ENCODE measurements around the gene KDM8.

The KDM8 gene

GRCh38 chr16:27225536-27226360 lies 22.4 kb downstream of the KDM8 start:
- peaks cover 18% of the 10 kb centered on the region for H3K36me3 ChIP-seq (ENCODE audit: insufficient read depth, low read length)
- H3K27ac ChIP-seq (ENCODE audit: low read depth, low read length), result no peak overlapping the region
- H3K9ac ChIP-seq (ENCODE audit: low read length), result no peak overlapping the region
- no peaks in the 10 kb centered on the region for H3K27me3 ChIP-seq (ENCODE audit: control insufficient read depth in 1 of 2, insufficient read depth in 2 of 2, low read length in 2 of 2)
- peaks cover 14% of the 10 kb centered on the region for H3K4me1 ChIP-seq (ENCODE audit: insufficient read depth, low read length)
- H3K4me3 ChIP-seq (ENCODE audit: low read depth in 1 of 2, low read length in 2 of 2), result no peak overlapping the region
- H3K9me3 ChIP-seq (ENCODE audit: low read length), result no peaks in the 10 kb centered on the region

GRCh38 chr16:27226476-27226875 lies 23.1 kb downstream of the KDM8 start:
- Histone ChIP-seq H3K27ac (ENCODE audit: low read depth, low read length) (no peak overlapping the region), H3K9ac (ENCODE audit: low read length) (no peak overlapping the region), H3K27me3 (ENCODE audit: control insufficient read depth in 1 of 2, insufficient read depth in 2 of 2, low read length in 2 of 2) (no peaks in the 10 kb centered on the region), H3K36me3 (ENCODE audit: insufficient read depth, low read length) (peaks cover 20% of the 10 kb centered on the region), H3K9me3 (ENCODE audit: low read length) (no peaks in the 10 kb centered on the region), H3K4me3 (ENCODE audit: low read depth in 1 of 2, low read length in 2 of 2) (no peak overlapping the region), H3K4me1 (ENCODE audit: insufficient read depth, low read length) (peaks cover 14% of the 10 kb centered on the region)

GRCh38 chr16:27226976-27227705 lies 23.8 kb downstream of the KDM8 start:
- Histone ChIP-seq H3K27ac (ENCODE audit: low read depth, low read length) (no peak overlapping the region), H3K27me3 (ENCODE audit: control insufficient read depth in 1 of 2, insufficient read depth in 2 of 2, low read length in 2 of 2) (no peaks in the 10 kb centered on the region), H3K36me3 (ENCODE audit: insufficient read depth, low read length) (peaks cover 27% of the 10 kb centered on the region), H3K4me3 (ENCODE audit: low read depth in 1 of 2, low read length in 2 of 2) (no peak overlapping the region), H3K4me1 (ENCODE audit: insufficient read depth, low read length) (peaks cover 9% of the 10 kb centered on the region), H3K9me3 (ENCODE audit: low read length) (no peaks in the 10 kb centered on the region), H3K9ac (ENCODE audit: low read length) (no peak overlapping the region)

GRCh38 chr16:27228045-27228444 lies 24.7 kb downstream of the KDM8 start:
- Histone ChIP-seq H3K36me3 (ENCODE audit: insufficient read depth, low read length) (peaks cover 35% of the 10 kb centered on the region), H3K27me3 (ENCODE audit: control insufficient read depth in 1 of 2, insufficient read depth in 2 of 2, low read length in 2 of 2) (no peaks in the 10 kb centered on the region), H3K4me1 (ENCODE audit: insufficient read depth, low read length) (no peaks in the 10 kb centered on the region), H3K4me3 (ENCODE audit: low read depth in 1 of 2, low read length in 2 of 2) (no peak overlapping the region), H3K9ac (ENCODE audit: low read length) (no peak overlapping the region), H3K9me3 (ENCODE audit: low read length) (no peaks in the 10 kb centered on the region), H3K27ac (ENCODE audit: low read depth, low read length) (no peak overlapping the region)

- no peaks in the 10 kb centered on the region for H3K27me3 ChIP-seq (ENCODE audit: control insufficient read depth in 1 of 2, insufficient read depth in 2 of 2, low read length in 2 of 2)
- H3K9me3 ChIP-seq (ENCODE audit: low read length), result no peaks in the 10 kb centered on the region
- H3K27ac ChIP-seq (ENCODE audit: low read depth, low read length), result no peak overlapping the region
- no peak overlapping the region for H3K9ac ChIP-seq (ENCODE audit: low read length)
- H3K36me3 ChIP-seq (ENCODE audit: insufficient read depth, low read length), result peaks cover 39% of the 10 kb centered on the region
- H3K4me1 ChIP-seq (ENCODE audit: insufficient read depth, low read length), result no peaks in the 10 kb centered on the region
- H3K4me3 ChIP-seq (ENCODE audit: low read depth in 1 of 2, low read length in 2 of 2), result no peak overlapping the region
These were observed 25.5 kb downstream of the KDM8 start for GRCh38 chr16:27228621-27229501.

- no peaks in the 10 kb centered on the region for H3K9me3 ChIP-seq (ENCODE audit: low read length)
- H3K9ac ChIP-seq (ENCODE audit: low read length), result no peak overlapping the region
- no peaks in the 10 kb centered on the region for H3K27me3 ChIP-seq (ENCODE audit: control insufficient read depth in 1 of 2, insufficient read depth in 2 of 2, low read length in 2 of 2)
- H3K4me3 ChIP-seq (ENCODE audit: low read depth in 1 of 2, low read length in 2 of 2), result no peak overlapping the region
- no peak overlapping the region for H3K27ac ChIP-seq (ENCODE audit: low read depth, low read length)
- peaks cover 30% of the 10 kb centered on the region for H3K36me3 ChIP-seq (ENCODE audit: insufficient read depth, low read length)
- peaks cover 3% of the 10 kb centered on the region for H3K4me1 ChIP-seq (ENCODE audit: insufficient read depth, low read length)
These were observed 26.7 kb downstream of the KDM8 start for GRCh38 chr16:27229891-27230470.

- Histone ChIP-seq H3K36me3 (ENCODE audit: insufficient read depth, low read length) (peaks cover 30% of the 10 kb centered on the region), H3K4me3 (ENCODE audit: low read depth in 1 of 2, low read length in 2 of 2) (no peak overlapping the region), H3K27me3 (ENCODE audit: control insufficient read depth in 1 of 2, insufficient read depth in 2 of 2, low read length in 2 of 2) (no peaks in the 10 kb centered on the region), H3K27ac (ENCODE audit: low read depth, low read length) (no peak overlapping the region), H3K9me3 (ENCODE audit: low read length) (no peaks in the 10 kb centered on the region), H3K4me1 (ENCODE audit: insufficient read depth, low read length) (peaks cover 9% of the 10 kb centered on the region), H3K9ac (ENCODE audit: low read length) (no peak overlapping the region)
These were observed 27.3 kb downstream of the KDM8 start for GRCh38 chr16:27230562-27231001.

GRCh38 chr16:27231692-27232060 lies 28.4 kb downstream of the KDM8 start:
- Histone ChIP-seq H3K27ac (ENCODE audit: low read depth, low read length) (no peak overlapping the region), H3K4me3 (ENCODE audit: low read depth in 1 of 2, low read length in 2 of 2) (no peak overlapping the region), H3K27me3 (ENCODE audit: control insufficient read depth in 1 of 2, insufficient read depth in 2 of 2, low read length in 2 of 2) (no peaks in the 10 kb centered on the region), H3K9ac (ENCODE audit: low read length) (no peak overlapping the region), H3K9me3 (ENCODE audit: low read length) (no peaks in the 10 kb centered on the region), H3K4me1 (ENCODE audit: insufficient read depth, low read length) (peaks cover 13% of the 10 kb centered on the region), H3K36me3 (ENCODE audit: insufficient read depth, low read length) (peaks cover 30% of the 10 kb centered on the region)

- peaks cover 30% of the 10 kb centered on the region for H3K36me3 ChIP-seq (ENCODE audit: insufficient read depth, low read length)
- H3K27ac ChIP-seq (ENCODE audit: low read depth, low read length), result no peak overlapping the region
- no peak overlapping the region for H3K9ac ChIP-seq (ENCODE audit: low read length)
- H3K27me3 ChIP-seq (ENCODE audit: control insufficient read depth in 1 of 2, insufficient read depth in 2 of 2, low read length in 2 of 2), result no peaks in the 10 kb centered on the region
- H3K9me3 ChIP-seq (ENCODE audit: low read length), result no peaks in the 10 kb centered on the region
- no peak overlapping the region for H3K4me3 ChIP-seq (ENCODE audit: low read depth in 1 of 2, low read length in 2 of 2)
- H3K4me1 ChIP-seq (ENCODE audit: insufficient read depth, low read length), result peaks cover 13% of the 10 kb centered on the region
These were observed 29.0 kb downstream of the KDM8 start for GRCh38 chr16:27232061-27232900.

- Histone ChIP-seq H3K36me3 (ENCODE audit: insufficient read depth, low read length) (peaks cover 30% of the 10 kb centered on the region), H3K4me1 (ENCODE audit: insufficient read depth, low read length) (peaks cover 16% of the 10 kb centered on the region), H3K27me3 (ENCODE audit: control insufficient read depth in 1 of 2, insufficient read depth in 2 of 2, low read length in 2 of 2) (no peaks in the 10 kb centered on the region), H3K9me3 (ENCODE audit: low read length) (no peaks in the 10 kb centered on the region), H3K27ac (ENCODE audit: low read depth, low read length) (no peak overlapping the region), H3K4me3 (ENCODE audit: low read depth in 1 of 2, low read length in 2 of 2) (no peak overlapping the region), H3K9ac (ENCODE audit: low read length) (no peak overlapping the region)
These were observed 29.7 kb downstream of the KDM8 start for GRCh38 chr16:27232901-27233625.

Data from muscle layer of colon (tissue), 2 donors.